Posterior cingulate gyrus (tissue), 11 donors: ENCODE measurements around the gene DISP2.
A peak's percentile ranks its signal among the peaks of the same experiment; 100 is the strongest.

Experiments used
- DNase-seq, 10 donors: peaks; one replicate each; pipeline versions ENCODE4 v3.0.0 to v3.0.0-alpha.2; 2020 to 2021; ENCODE audit warnings: mixed read lengths in 3 of 10
- intact Hi-C: fragments of 100-400 bp; cut with DNase I; formaldehyde crosslinking; loops from one replicate; pipeline ENCODE4 v1.15.1; 2023

Gene DISP2

GRCh38 chr15:40338921-40339620 lies 18.9 kb upstream of the DISP2 start:
- peak in 7 of 10 donors; percentile 51 to 95 (median 68) for DNase-seq
- intact Hi-C loops = loop anchor here (2.0 kb wide), 1 partner anchor 16 kb away; the partner anchor contains the start of gene INAFM2

GRCh38 chr15:40339621-40339945 lies 18.4 kb upstream of the DISP2 start:
- DNase-seq = peak in 2 of 10 donors; percentile 63 to 84
- intact Hi-C loops = loop anchor here (2.0 kb wide), 1 partner anchor 17 kb away; the partner anchor contains the start of gene INAFM2

- intact Hi-C loops = loop anchor here (5.0 kb wide), 1 partner anchor 67 kb away; the partner anchor contains the start of gene IVD
- peak in 8 of 10 donors; percentile 46 to 93 (median 52) for DNase-seq
These were observed 17.8 kb upstream of the DISP2 start for GRCh38 chr15:40340038-40340739.

- intact Hi-C loops = loop anchor here (5.0 kb wide), 1 partner anchor 66 kb away; the partner anchor contains the start of gene IVD
- peak; percentile 74 to 97 (median 88) for DNase-seq
These were observed 17.1 kb upstream of the DISP2 start, which contains the start of gene CCDC9B for GRCh38 chr15:40340740-40341400. TSS of gene CCDC9B (minus strand) at chr15:40340939. CDS start at chr15:40340819, 120 bp downstream.

GRCh38 chr15:40342416-40343320 lies 15.4 kb upstream of the DISP2 start:
- intact Hi-C loops = loop anchor here (5.0 kb wide), 1 partner anchor 65 kb away; the partner anchor contains the start of gene IVD
- peak in 2 of 10 donors; percentile 3 to 7 for DNase-seq

GRCh38 chr15:40343512-40343911 lies 14.5 kb upstream of the DISP2 start:
- DNase-seq = peak in 1 of 10 donors; percentile 68
- intact Hi-C loops = loop anchor here (5.0 kb wide), 1 partner anchor 64 kb away; the partner anchor contains the start of gene IVD

- peak in 1 of 10 donors; percentile 51 for DNase-seq
- intact Hi-C loops = loop anchor here (5.0 kb wide), 1 partner anchor 63 kb away; the partner anchor contains the start of gene IVD
These were observed 13.8 kb upstream of the DISP2 start for GRCh38 chr15:40344217-40344616.

- intact Hi-C loops = loop anchor here (5.0 kb wide), 1 partner anchor 63 kb away; the partner anchor contains the start of gene IVD
- peak in 9 of 10 donors; percentile 68 to 96 (median 75) for DNase-seq
These were observed 13.3 kb upstream of the DISP2 start for GRCh38 chr15:40344631-40345120.

- peak in 1 of 10 donors; percentile 50 for DNase-seq
- intact Hi-C loops = no loop called here
These were observed 12.7 kb upstream of the DISP2 start for GRCh38 chr15:40345225-40345866.

GRCh38 chr15:40345867-40346578 lies 12.0 kb upstream of the DISP2 start:
- peak in 1 of 10 donors; percentile 52 for DNase-seq
- intact Hi-C loops = no loop called here

- peak in 1 of 10 donors; percentile 64 for DNase-seq
- intact Hi-C loops = no loop called here
These were observed 11.2 kb upstream of the DISP2 start for GRCh38 chr15:40346579-40347558.

- peak in 1 of 10 donors; percentile 63 for DNase-seq
- intact Hi-C loops = no loop called here
These were observed 10.2 kb upstream of the DISP2 start for GRCh38 chr15:40347559-40348473.

GRCh38 chr15:40348474-40348870 lies 9.5 kb upstream of the DISP2 start:
- DNase-seq = peak in 1 of 10 donors; percentile 59
- intact Hi-C loops = no loop called here

GRCh38 chr15:40349163-40349562 lies 8.9 kb upstream of the DISP2 start:
- intact Hi-C loops = no loop called here
- DNase-seq = no peak

- no peak for DNase-seq
- intact Hi-C loops = no loop called here
These were observed 5.6 kb upstream of the DISP2 start for GRCh38 chr15:40352281-40352901.
